ENCODE data around the gene SLC6A12. TPM values are rescaled to one million over a fixed set of nuclear protein-coding genes. Genes with fewer than 3 reads are reported as not detected.

The SLC6A12 gene
- total RNA-seq, 1 experiment from 2014 or later: 0.17 TPM

GRCh38 chr12:204261-204678 lies 9.7 kb downstream of the SLC6A12 start:
- Mint-ChIP-seq H3K27ac (no peak overlapping the region), H3K4me3 (peak overlapping the region; percentile 57 to 79), H3K9me3 (no peaks in the 10 kb centered on the region; a peak in 1 of 5 replicates), H3K4me1 (peaks cover 20 to 26% of the 10 kb centered on the region in 2 experiments), H3K27me3 (ENCODE audit: low read depth) (peaks cover 96% of the 10 kb centered on the region), H3K36me3 (ENCODE audit: insufficient read depth in 1 of 3, low read depth in 3 of 3) (no peaks in the 10 kb centered on the region)
- Histone ChIP-seq H3K14ac (ENCODE audit: insufficient read depth, low read length) (0 out of 2 replicates have a peak overlapping the region, but pooled peaks have one; percentile 34), H3K79me2 (ENCODE audit: insufficient read depth, low read length) (no peaks in the 10 kb centered on the region), H3K18ac (ENCODE audit: insufficient read length, low read depth, low read length) (no peak overlapping the region), H4K5ac (ENCODE audit: insufficient read length, low read depth, low read length) (no peak overlapping the region), H3K23ac (ENCODE audit: insufficient read length, low read depth, low read length) (no peak overlapping the region), H4K20me1 (ENCODE audit: control insufficient read depth, insufficient read depth, insufficient read length) (no peaks in the 10 kb centered on the region), H3K23me2 (ENCODE audit: insufficient read length, low read depth, low read length, poor library complexity, severe bottlenecking) (peaks cover 6% of the 10 kb centered on the region), H3K4ac (ENCODE audit: low read depth, low read length) (no peak overlapping the region), H2AK5ac (ENCODE audit: insufficient read length, low read length) (no peak overlapping the region), H2BK120ac (ENCODE audit: low read depth, low read length, poor library complexity, severe bottlenecking) (no peak overlapping the region), H2BK15ac (ENCODE audit: low read depth, low read length) (no peak overlapping the region), H3K9ac (ENCODE audit: extremely low read depth, insufficient read length, low read length) (no peak overlapping the region), H4K91ac (ENCODE audit: insufficient read length, low read depth, low read length) (no peak overlapping the region), H3K27me3 (ENCODE audit: insufficient read depth, low read length) (peaks cover 4% of the 10 kb centered on the region; the same call in 1 of the 2 replicates), H3K56ac (ENCODE audit: insufficient read length, low read depth, low read length) (no peak overlapping the region), H3K27ac (ENCODE audit: insufficient read length, low read depth, low read length) (no peak overlapping the region), H2BK5ac (ENCODE audit: insufficient read length, low read length) (no peak overlapping the region), H3K9me3 (ENCODE audit: control insufficient read depth, low read depth, low read length) (no peaks in the 10 kb centered on the region), H2BK20ac (ENCODE audit: low read depth, low read length, poor library complexity, severe bottlenecking) (no peak overlapping the region), H4K8ac (replicated peaks; ENCODE audit: insufficient read length, low read depth, low read length) (no peak overlapping the region), H3K4me2 (ENCODE audit: insufficient read depth, insufficient read length, low read length) (peak overlapping the region; percentile 95), H3T11ph (ENCODE audit: low read length) (no peak overlapping the region), H2BK12ac (ENCODE audit: insufficient read length, low read depth, low read length) (no peak overlapping the region), H3K4me1 (ENCODE audit: insufficient read depth, low read length) (no peaks in the 10 kb centered on the region), H2AFZ (ENCODE audit: low read length) (no peak overlapping the region), H3K79me1 (ENCODE audit: insufficient read depth, low read depth, low read length, poor library complexity, severe bottlenecking) (no peaks in the 10 kb centered on the region)
- TF ChIP-seq CTCF (conservative IDR thresholded peaks at IDR 0.05): no peak
- no peak for DNase-seq
- no CpG with 5 or more reads among the region's 11 CpGs for WGBS (ENCODE audit: extremely low coverage, insufficient read length, low lambda C conversion rate)
